Right lobe of liver (tissue), 4 donors: Measurements from ENCODE around the gene EI24.

Source experiments
- POLR2A ChIP-seq: fragments of 450-650 bp; IDR thresholded peaks from one replicate; pipeline ENCODE4 v1.6.1; 2017; ENCODE audit warnings: antibody characterized with exemption, mild to moderate bottlenecking
- TF ChIP-seq, protein P1 (sequence below), 4 donors: fragments of 200-600 bp in 3 of 4; fragments of 450-650 bp in 1 of 4; IDR thresholded peaks; one replicate each; pipeline versions ENCODE4 v1.5.1 to v1.8.0; 2016 to 2022; ENCODE audit warnings: antibody characterized with exemption in 4 of 4, mild to moderate bottlenecking in 2 of 4
- donor health status: DM: no; HTN: no; CAD: no.
- donor health status: DM: no; HTN: no; CAD: no.
- donor health status: DM: no; HTN: yes; CAD: no.

GRCh38 chr11:125566235-125566634 lies 3.0 kb upstream of the EI24 start:
- TF ChIP-seq, protein P1, sequence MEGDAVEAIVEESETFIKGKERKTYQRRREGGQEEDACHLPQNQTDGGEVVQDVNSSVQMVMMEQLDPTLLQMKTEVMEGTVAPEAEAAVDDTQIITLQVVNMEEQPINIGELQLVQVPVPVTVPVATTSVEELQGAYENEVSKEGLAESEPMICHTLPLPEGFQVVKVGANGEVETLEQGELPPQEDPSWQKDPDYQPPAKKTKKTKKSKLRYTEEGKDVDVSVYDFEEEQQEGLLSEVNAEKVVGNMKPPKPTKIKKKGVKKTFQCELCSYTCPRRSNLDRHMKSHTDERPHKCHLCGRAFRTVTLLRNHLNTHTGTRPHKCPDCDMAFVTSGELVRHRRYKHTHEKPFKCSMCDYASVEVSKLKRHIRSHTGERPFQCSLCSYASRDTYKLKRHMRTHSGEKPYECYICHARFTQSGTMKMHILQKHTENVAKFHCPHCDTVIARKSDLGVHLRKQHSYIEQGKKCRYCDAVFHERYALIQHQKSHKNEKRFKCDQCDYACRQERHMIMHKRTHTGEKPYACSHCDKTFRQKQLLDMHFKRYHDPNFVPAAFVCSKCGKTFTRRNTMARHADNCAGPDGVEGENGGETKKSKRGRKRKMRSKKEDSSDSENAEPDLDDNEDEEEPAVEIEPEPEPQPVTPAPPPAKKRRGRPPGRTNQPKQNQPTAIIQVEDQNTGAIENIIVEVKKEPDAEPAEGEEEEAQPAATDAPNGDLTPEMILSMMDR (IDR thresholded peaks at IDR 0.05) = no peak
- TF ChIP-seq POLR2A = no peak
